H9 (cell line): ENCODE data around the gene LAMA3. TPM values are rescaled to one million over a fixed set of nuclear protein-coding genes. Genes with fewer than 3 reads are reported as not detected.

Experiments
- DNase-seq: peaks from one replicate; pipeline ENCODE4 v3.0.0-alpha.2; 2017
- H2AFZ ChIP-seq: one replicate; pipeline ENCODE4 v1.6.1; 2013; ENCODE audit warnings: mild to moderate bottlenecking, low read length, control low read depth, moderate library complexity
- H2AK5ac ChIP-seq: 2 replicates; pipeline ENCODE4 v1.6.1; 2013; ENCODE audit warnings: low read length, control low read depth, mixed read lengths; ENCODE audit not compliant: insufficient read length
- H2BK120ac ChIP-seq: one replicate; pipeline ENCODE4 v1.6.1; 2013; ENCODE audit warnings: low read depth, mild to moderate bottlenecking, low read length, control low read depth, inconsistent platforms; ENCODE audit not compliant: poor library complexity, severe bottlenecking
- H2BK12ac ChIP-seq: 2 replicates; pipeline ENCODE4 v1.6.1; 2013; ENCODE audit warnings: low read length, control low read depth, mixed read lengths, low read depth; ENCODE audit not compliant: insufficient read length
- H2BK15ac ChIP-seq: 2 replicates; pipeline ENCODE4 v1.6.1; 2013; ENCODE audit warnings: low read depth, low read length, control low read depth
- H2BK20ac ChIP-seq: one replicate; pipeline ENCODE4 v1.6.1; 2013; ENCODE audit warnings: low read depth, mild to moderate bottlenecking, low read length, control low read depth, inconsistent platforms; ENCODE audit not compliant: poor library complexity, severe bottlenecking
- H2BK5ac ChIP-seq: 2 replicates; pipeline ENCODE4 v1.6.1; 2013; ENCODE audit warnings: low read length, control low read depth, mixed read lengths; ENCODE audit not compliant: insufficient read length
- H3K14ac ChIP-seq: 2 replicates; pipeline ENCODE4 v1.6.1; 2013; ENCODE audit warnings: low read length, control low read depth; ENCODE audit not compliant: insufficient read depth
- H3K18ac ChIP-seq: 2 replicates; pipeline ENCODE4 v1.6.1; 2013; ENCODE audit warnings: low read depth, mild to moderate bottlenecking, mixed read lengths, low read length, control low read depth; ENCODE audit not compliant: insufficient read length
- H3K23ac ChIP-seq: 2 replicates; pipeline ENCODE4 v1.6.1; 2013; ENCODE audit warnings: low read length, control low read depth, mixed read lengths, low read depth; ENCODE audit not compliant: insufficient read length
- H3K23me2 ChIP-seq: 2 replicates; pipeline ENCODE4 v1.6.1; 2013; ENCODE audit warnings: low read depth, mild to moderate bottlenecking, mixed read lengths, low read length, control low read depth; ENCODE audit not compliant: insufficient read length, poor library complexity, severe bottlenecking
- H3K27ac ChIP-seq: 2 replicates; pipeline ENCODE4 v1.5.1; 2013; ENCODE audit warnings: low read length, control low read depth, mixed read lengths, low read depth; ENCODE audit not compliant: insufficient read length
- H3K27me3 ChIP-seq: 2 replicates; pipeline ENCODE4 v1.6.1; 2013; ENCODE audit warnings: low read length, control low read depth, inconsistent platforms; ENCODE audit not compliant: insufficient read depth
- H3K4ac ChIP-seq: 2 replicates; pipeline ENCODE4 v1.6.1; 2013; ENCODE audit warnings: low read depth, mild to moderate bottlenecking, control low read depth, inconsistent platforms, low read length, moderate library complexity
- H3K4me1 ChIP-seq: 2 replicates; pipeline ENCODE4 v1.6.1; 2013; ENCODE audit warnings: low read length, control low read depth, inconsistent platforms; ENCODE audit not compliant: insufficient read depth
- H3K4me2 ChIP-seq: 2 replicates; pipeline ENCODE4 v1.6.1; 2013; ENCODE audit warnings: low read length, control low read depth, mixed read lengths; ENCODE audit not compliant: insufficient read length, insufficient read depth
- H3K56ac ChIP-seq: 2 replicates; pipeline ENCODE4 v1.6.1; 2013; ENCODE audit warnings: low read depth, mild to moderate bottlenecking, mixed read lengths, low read length, control low read depth; ENCODE audit not compliant: insufficient read length
- H3K79me1 ChIP-seq: 2 replicates; pipeline ENCODE4 v1.6.1; 2013; ENCODE audit warnings: low read depth, mild to moderate bottlenecking, moderate library complexity, low read length, control low read depth, inconsistent platforms; ENCODE audit not compliant: insufficient read depth, poor library complexity, severe bottlenecking
- H3K79me2 ChIP-seq: 2 replicates; pipeline ENCODE4 v1.6.1; 2013; ENCODE audit warnings: low read length, control low read depth, inconsistent platforms; ENCODE audit not compliant: insufficient read depth
- H3K9ac ChIP-seq: 2 replicates; pipeline ENCODE4 v1.6.1; 2013; ENCODE audit warnings: low read length, control low read depth, mixed read lengths; ENCODE audit not compliant: insufficient read length; ENCODE audit errors: extremely low read depth
- H3K9me3 ChIP-seq: one replicate; pipeline ENCODE4 v1.6.1; 2013; ENCODE audit warnings: low read depth, low read length, inconsistent platforms; ENCODE audit not compliant: control insufficient read depth
- H3T11ph ChIP-seq: one replicate; pipeline ENCODE4 v1.6.1; 2013; ENCODE audit warnings: mild to moderate bottlenecking, low read length, control low read depth, inconsistent platforms
- H4K20me1 ChIP-seq: one replicate; pipeline ENCODE4 v1.6.1; 2013; ENCODE audit not compliant: control insufficient read depth, insufficient read length, insufficient read depth
- H4K5ac ChIP-seq: 2 replicates; pipeline ENCODE4 v1.6.1; 2013; ENCODE audit warnings: low read depth, mild to moderate bottlenecking, mixed read lengths, low read length, control low read depth; ENCODE audit not compliant: insufficient read length
- H4K8ac ChIP-seq: replicated peaks from 2 replicates; pipeline ENCODE4 v1.6.1; 2013; ENCODE audit warnings: low read length, control low read depth, mixed read lengths, low read depth; ENCODE audit not compliant: insufficient read length
- H4K91ac ChIP-seq: 2 replicates; pipeline ENCODE4 v1.6.1; 2013; ENCODE audit warnings: low read depth, mild to moderate bottlenecking, moderate library complexity, mixed read lengths, low read length, control low read depth; ENCODE audit not compliant: insufficient read length
- H3K27ac Mint-ChIP-seq, 3 experiments: 2 replicates in 2 of 3; 3 replicates in 1 of 3; pipeline ENCODE4 v1.8.0; 2020 to 2021; ENCODE audit warnings: mixed read lengths in 3 of 3, mild to moderate bottlenecking in 1 of 3, moderate library complexity in 1 of 3
- H3K27me3 Mint-ChIP-seq: 2 replicates; pipeline ENCODE4 v1.8.0; 2021; ENCODE audit warnings: low read depth, mild to moderate bottlenecking, moderate library complexity, mixed read lengths
- H3K36me3 Mint-ChIP-seq, 3 experiments: 2 replicates in 2 of 3; 3 replicates in 1 of 3; pipeline ENCODE4 v1.8.0; 2020 to 2021; ENCODE audit warnings: low read depth in 3 of 3, mixed read lengths in 3 of 3; ENCODE audit not compliant: insufficient read depth in 1 of 3
- H3K4me1 Mint-ChIP-seq, 2 experiments: 2 replicates each; pipeline ENCODE4 v1.8.0; 2020; ENCODE audit warnings: mixed read lengths in 2 of 2
- H3K4me3 Mint-ChIP-seq, 2 experiments: 2 replicates in 1 of 2; 3 replicates in 1 of 2; pipeline ENCODE4 v1.8.0; 2020 to 2021; ENCODE audit warnings: mild to moderate bottlenecking in 2 of 2, mixed read lengths in 2 of 2, moderate library complexity in 1 of 2
- H3K9me3 Mint-ChIP-seq, 2 experiments: 2 replicates in 1 of 2; 3 replicates in 1 of 2; pipeline ENCODE4 v1.8.0; 2020; ENCODE audit warnings: mild to moderate bottlenecking in 2 of 2, mixed read lengths in 2 of 2, moderate library complexity in 1 of 2
- CTCF ChIP-seq: fragments of 200-600 bp; sonication (generic); conservative IDR thresholded peaks from 3 replicates; pipeline ENCODE4 v1.8.0; 2021; ENCODE audit warnings: antibody characterized with exemption, mild to moderate bottlenecking
- WGBS: extraction: QIAGEN DNeasy Blood & Tissue Kit; methylation state at CpG from one replicate; pipeline ENCODE4 v1.1.7; 2013; ENCODE audit warnings: missing lambda C conversion rate, low lambda C conversion rate, mixed read lengths; ENCODE audit not compliant: insufficient read length; ENCODE audit errors: extremely low coverage; 5-methylcytosine and 5-hydroxymethylcytosine counted together
- total RNA-seq: library from RNA; stranded (reverse); gene quantifications from 2 replicates; pipeline ENCODE4 v1.2.1, GENCODE V29; 2021

Gene LAMA3
- total RNA-seq, 1 experiment from 2014 or later, result 0.33 TPM

GRCh38 chr18:23906658-23907057 is 217.4 kb downstream of the LAMA3 start:
- H4K8ac ChIP-seq, result no peak overlapping the region
- Mint-ChIP-seq H3K27me3 (no peaks in the 10 kb centered on the region), H3K9me3 (no peaks in the 10 kb centered on the region), H3K27ac (no peak overlapping the region), H3K4me3 (no peak overlapping the region), H3K36me3 (no peaks in the 10 kb centered on the region), H3K4me1 (no peaks in the 10 kb centered on the region)
- H3K9me3 ChIP-seq, result no peaks in the 10 kb centered on the region
- no peak overlapping the region for H3K56ac ChIP-seq
- no peak overlapping the region for H3K18ac ChIP-seq
- no peaks in the 10 kb centered on the region for H3K79me2 ChIP-seq
- no peak overlapping the region for H3K23ac ChIP-seq
- no peaks in the 10 kb centered on the region for H3K79me1 ChIP-seq
- H2AK5ac ChIP-seq, result no peak overlapping the region
- no CpG with 5 or more reads among the region's 2 CpGs for WGBS
- no peak overlapping the region for H3K9ac ChIP-seq
- DNase-seq, result no peak
- H3T11ph ChIP-seq, result no peak overlapping the region
- H2BK12ac ChIP-seq, result no peak overlapping the region
- H2BK15ac ChIP-seq, result no peak overlapping the region
- H2BK5ac ChIP-seq, result no peak overlapping the region
- H3K27me3 ChIP-seq, result no peaks in the 10 kb centered on the region
- no peak overlapping the region for H3K14ac ChIP-seq
- no peaks in the 10 kb centered on the region for H4K20me1 ChIP-seq
- H3K27ac ChIP-seq, result no peak overlapping the region
- H3K23me2 ChIP-seq, result no peaks in the 10 kb centered on the region
- no peak overlapping the region for H4K91ac ChIP-seq
- no peak overlapping the region for H2BK120ac ChIP-seq
- H3K4ac ChIP-seq, result no peak overlapping the region
- no peak overlapping the region for H2AFZ ChIP-seq
- no peaks in the 10 kb centered on the region for H3K4me1 ChIP-seq
- H4K5ac ChIP-seq, result no peak overlapping the region
- no peak overlapping the region for H2BK20ac ChIP-seq
- no peak for TF ChIP-seq CTCF
- no peak overlapping the region for H3K4me2 ChIP-seq
